ENCODE results near the gene ATXN10.

The ATXN10 gene

GRCh38 chr22:45883811-45884170, 212.2 kb downstream of the ATXN10 start:
- DNase-seq = no peak

GRCh38 chr22:45884201-45885062, 212.8 kb downstream of the ATXN10 start:
- DNase-seq = no peak

GRCh38 chr22:45885171-45885840, 213.7 kb downstream of the ATXN10 start:
- DNase-seq = no peak

GRCh38 chr22:45885941-45886395, 214.3 kb downstream of the ATXN10 start:
- no peak for DNase-seq

GRCh38 chr22:45886540-45886939, 214.9 kb downstream of the ATXN10 start:
- DNase-seq = no peak

- DNase-seq = no peak
These were observed 215.8 kb downstream of the ATXN10 start for GRCh38 chr22:45887202-45888131.

- no peak for DNase-seq
These were observed 216.8 kb downstream of the ATXN10 start for GRCh38 chr22:45888221-45889092.

GRCh38 chr22:45889093-45889538, 217.5 kb downstream of the ATXN10 start:
- no peak for DNase-seq

GRCh38 chr22:45889539-45890350, 218.1 kb downstream of the ATXN10 start:
- DNase-seq = no peak

- no peak for DNase-seq
These were observed 218.7 kb downstream of the ATXN10 start for GRCh38 chr22:45890351-45890635.

- DNase-seq = no peak
These were observed 219.4 kb downstream of the ATXN10 start for GRCh38 chr22:45891021-45891421.

- no peak for DNase-seq
These were observed 219.9 kb downstream of the ATXN10 start for GRCh38 chr22:45891471-45891995.

GRCh38 chr22:45891996-45892621, 220.5 kb downstream of the ATXN10 start:
- no peak for DNase-seq

- no peak for DNase-seq
These were observed 221.2 kb downstream of the ATXN10 start for GRCh38 chr22:45892681-45893461.

GRCh38 chr22:45893516-45893915, 221.9 kb downstream of the ATXN10 start:
- no peak for DNase-seq

Measured in CD4-positive, alpha-beta T cell treated with Interleukin-4 for 1 hour (primary cell).